ENCODE measurements around the gene NISCH.

The NISCH gene

GRCh38 chr3:52490035-52490938 lies 34.9 kb downstream of the NISCH start:
- ATAC-seq, result no peak
- no peak for TF ChIP-seq ESRRG (CRISPR knock-in tag; IDR thresholded peaks at IDR 0.05)
- TF ChIP-seq TOX (CRISPR knock-in tag; IDR thresholded peaks at IDR 0.05; ENCODE audit: borderline replicate concordance), result no peak
- no peak for TF ChIP-seq CSRNP3 (CRISPR knock-in tag; IDR thresholded peaks at IDR 0.05)
- no peak for TF ChIP-seq TCF4 (CRISPR knock-in tag; IDR thresholded peaks at IDR 0.05; ENCODE audit: borderline replicate concordance)
- no peak for TF ChIP-seq ZC3H10 (CRISPR knock-in tag; IDR thresholded peaks at IDR 0.05)
- no peak for TF ChIP-seq TSHZ2 (CRISPR knock-in tag; IDR thresholded peaks at IDR 0.05)
- TF ChIP-seq BACH2 (CRISPR knock-in tag; IDR thresholded peaks at IDR 0.05; ENCODE audit: borderline replicate concordance), result no peak
- no peak for TF ChIP-seq ZNF8 (CRISPR knock-in tag; IDR thresholded peaks at IDR 0.05)
- no peak for TF ChIP-seq PATZ1 (CRISPR knock-in tag; IDR thresholded peaks at IDR 0.05; ENCODE audit: borderline replicate concordance)
- TF ChIP-seq ARNTL (CRISPR knock-in tag; IDR thresholded peaks at IDR 0.05; ENCODE audit: borderline replicate concordance, low read depth), result no peak
- TF ChIP-seq PPARA (CRISPR knock-in tag; IDR thresholded peaks at IDR 0.05; ENCODE audit: borderline replicate concordance), result no peak
- no peak for TF ChIP-seq RARB (CRISPR knock-in tag; IDR thresholded peaks at IDR 0.05)
- no peak for TF ChIP-seq CREB5 (CRISPR knock-in tag; IDR thresholded peaks at IDR 0.05; ENCODE audit: low read depth)
- TF ChIP-seq OSR1 (CRISPR knock-in tag; IDR thresholded peaks at IDR 0.05), result no peak
- no peak for TF ChIP-seq ZFP30 (CRISPR knock-in tag; IDR thresholded peaks at IDR 0.05)
- TF ChIP-seq ZNF565 (CRISPR knock-in tag; conservative IDR thresholded peaks at IDR 0.05; ENCODE audit: low read depth), result no peak
- TF ChIP-seq CSDC2 (CRISPR knock-in tag; IDR thresholded peaks at IDR 0.05), result no peak
- TF ChIP-seq ZNF70 (CRISPR knock-in tag; IDR thresholded peaks at IDR 0.05), result no peak
- TF ChIP-seq ISL1 (CRISPR knock-in tag; IDR thresholded peaks at IDR 0.05), result no peak

- TF ChIP-seq ZNF565 (CRISPR knock-in tag; conservative IDR thresholded peaks at IDR 0.05; ENCODE audit: low read depth) (no peak), RARB (CRISPR knock-in tag; IDR thresholded peaks at IDR 0.05) (no peak), ZNF8 (CRISPR knock-in tag; IDR thresholded peaks at IDR 0.05) (no peak), POU6F1 (CRISPR knock-in tag; IDR thresholded peaks at IDR 0.05; ENCODE audit: borderline replicate concordance, low read depth) (no peak), TCF4 (CRISPR knock-in tag; IDR thresholded peaks at IDR 0.05; ENCODE audit: borderline replicate concordance) (no peak), ISL1 (CRISPR knock-in tag; IDR thresholded peaks at IDR 0.05) (no peak), ZC3H10 (CRISPR knock-in tag; IDR thresholded peaks at IDR 0.05) (no peak), ZFP3 (CRISPR knock-in tag; IDR thresholded peaks at IDR 0.05) (no peak), ZFP30 (CRISPR knock-in tag; IDR thresholded peaks at IDR 0.05) (no peak), TSHZ2 (CRISPR knock-in tag; IDR thresholded peaks at IDR 0.05) (no peak), ZNF70 (CRISPR knock-in tag; IDR thresholded peaks at IDR 0.05) (no peak), GLIS3 (CRISPR knock-in tag; IDR thresholded peaks at IDR 0.05) (no peak), CSRNP3 (CRISPR knock-in tag; IDR thresholded peaks at IDR 0.05) (no peak)
- ATAC-seq, result no peak; the same call in 2 of the 3 replicates
These were observed 35.6 kb downstream of the NISCH start for GRCh38 chr3:52490939-52491526.

All from SK-N-SH treated with all-trans-retinoic acid at 6 μM for 48 hours (cell line).